GM12891 (cell line): Measurements from ENCODE around the gene DLGAP1.

Experiments used
- POLR2A ChIP-seq: IDR thresholded peaks from 2 replicates; pipeline ENCODE4 v1.6.1; 2011; ENCODE audit warnings: low read depth, low read length, control low read depth
- POLR2AphosphoS5 ChIP-seq: IDR thresholded peaks from 2 replicates; pipeline ENCODE4 v1.6.1; 2011; ENCODE audit warnings: low read depth, low read length, control low read depth
- SPI1 ChIP-seq: IDR thresholded peaks from 2 replicates; pipeline ENCODE4 v1.6.1; 2011; ENCODE audit warnings: low read depth, low read length, control low read depth

DNA sequence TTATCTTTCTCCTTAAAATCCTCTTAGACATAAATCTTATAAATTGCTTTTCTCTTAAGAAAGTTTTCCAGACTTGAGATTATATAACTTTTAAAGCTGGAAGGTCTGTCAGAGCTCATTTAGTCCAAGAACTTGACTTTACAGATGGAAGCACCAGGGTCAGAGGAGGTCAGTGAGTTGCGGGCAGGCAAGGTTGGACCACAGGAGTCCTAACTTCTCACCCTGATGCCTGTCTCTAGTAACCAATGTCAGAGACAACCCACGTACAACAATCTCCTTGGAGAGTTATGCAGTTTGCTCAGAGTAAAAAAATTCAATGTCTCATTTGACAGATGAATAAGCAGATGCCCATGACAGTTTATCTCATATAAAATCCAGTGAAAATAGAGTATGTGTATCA is 203.9 kb downstream of the DLGAP1 start:
- TF ChIP-seq SPI1 (no peak), POLR2A (no peak), POLR2AphosphoS5 (no peak)
